Motor neuron (in vitro differentiated cells): Measurements from ENCODE around the gene KLHDC4. TPM values are rescaled to one million over a fixed set of nuclear protein-coding genes. Genes with fewer than 3 reads are reported as not detected.
A peak's percentile ranks its signal among the peaks of the same experiment; 100 is the strongest.

Source experiments
- ATAC-seq, 8 experiments: fragments of 200-7000 bp; cut with Tn5 transposase; replicated peaks in 6 of 8; 2 replicates each; pipeline ENCODE4 v1.8.0; 2021; ENCODE audit warnings: mild to moderate bottlenecking in 8 of 8, moderate library complexity in 8 of 8
- H3K27ac ChIP-seq, 2 donors: fragments of 250-450 bp; sonication (Bioruptor Pico); 2 replicates each; pipeline ENCODE4 v1.9.0; 2021; ENCODE audit warnings: antibody characterized with exemption in 2 of 2, mild to moderate bottlenecking in 2 of 2, moderate library complexity in 1 of 2
- H3K4me1 ChIP-seq, 2 donors: fragments of 250-450 bp; sonication (Bioruptor Pico); replicated peaks in 1 of 2; 2 replicates each; pipeline ENCODE4 v1.6.1; 2021; ENCODE audit warnings: antibody characterized with exemption in 2 of 2, mild to moderate bottlenecking in 2 of 2, moderate library complexity in 1 of 2
- H3K4me3 ChIP-seq, 5 donors: fragments of 250-450 bp; sonication (Bioruptor Pico); 2 replicates each; pipeline ENCODE4 v1.9.0; 2021; ENCODE audit warnings: antibody characterized with exemption in 5 of 5, mild to moderate bottlenecking in 5 of 5, moderate library complexity in 4 of 5
- WGBS, 10 experiments: fragments of 450-650 bp; shearing (Covaris generic); methylation state at CpG; one replicate each; pipeline ENCODE4 v1.0.0; 2022; 5-methylcytosine and 5-hydroxymethylcytosine counted together
- in situ Hi-C, 9 experiments: fragments of 400-800 bp; cut with MboI; loops; one replicate each; pipeline ENCODE4 v1.15.0; 2021; ENCODE audit warnings: low sequenced_read_pairs in 9 of 9, low pct_unique_long_range_greater_than_20kb in 2 of 9; ENCODE audit not compliant: unreplicated experiment in 9 of 9
- total RNA-seq, 8 experiments: library from RNA; unstranded; fragments of 300-600 nt; gene quantifications; 2 replicates each; pipeline versions ENCODE4 v1.2.3 to v1.2.4, GENCODE V29; 2022

KLHDC4 gene
- total RNA-seq, 8 experiments from 2014 or later, result 18.1 to 49.7 (median 22.4) TPM

DNA sequence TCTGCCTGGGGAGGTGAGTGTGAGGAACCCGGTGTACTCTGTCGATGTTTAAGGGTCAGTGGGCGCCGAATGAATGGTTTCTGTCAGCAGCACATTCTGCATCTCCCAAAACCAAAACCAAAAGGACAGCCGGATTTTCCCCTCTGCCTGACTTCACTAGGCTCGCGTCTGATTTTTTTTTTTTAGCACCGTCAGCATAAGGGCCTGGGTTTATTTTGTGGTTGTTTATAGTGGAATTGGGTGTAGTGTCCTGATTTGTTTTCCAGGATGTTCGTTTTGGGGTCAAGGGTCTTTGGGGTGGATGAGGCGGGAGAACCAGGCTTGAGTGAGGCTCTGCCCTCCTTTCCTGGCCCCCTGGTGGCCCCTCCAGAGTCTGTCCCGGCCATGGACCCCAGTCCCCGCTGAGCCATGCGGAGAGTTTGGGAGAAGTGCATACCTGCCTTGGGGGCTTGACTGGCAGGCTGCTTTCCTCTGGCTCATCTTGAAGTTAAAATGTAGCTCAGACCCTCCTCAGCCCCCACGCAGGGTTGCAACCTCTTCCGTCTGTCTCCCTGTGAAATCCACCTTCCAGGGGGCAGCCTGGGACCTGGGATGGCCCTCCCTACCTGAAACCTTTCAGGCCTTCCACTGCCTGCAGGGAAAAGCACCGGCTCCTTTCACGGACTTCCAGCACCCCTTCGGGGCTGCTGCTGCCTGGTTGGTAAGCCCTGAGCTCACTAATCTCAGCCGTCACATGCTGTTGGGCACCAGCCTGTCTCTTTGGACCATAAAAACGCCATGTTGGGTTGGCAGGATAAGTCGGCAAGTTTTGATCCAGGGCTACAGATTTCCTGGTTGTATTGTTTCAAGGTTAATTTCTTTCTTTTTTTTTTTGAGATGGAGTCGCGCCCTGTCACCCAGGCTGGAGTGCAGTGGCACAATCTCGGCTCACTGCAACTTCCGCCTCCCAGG is 103.3 kb downstream of the KLHDC4 start:
- no peak overlapping the region for H3K4me3 ChIP-seq
- ATAC-seq, result no peak
- H3K27ac ChIP-seq, result no peak overlapping the region
- H3K4me1 ChIP-seq, result peaks cover 0 to 2% of the 10 kb centered on the region in 2 donors
- WGBS, 10 experiments, result 20 to 100% (median 85%) methylated on average over 2 to 11 of the region's 25 CpGs; no CpG with 5 or more reads in 3 of the 10 experiments
- in situ Hi-C loops, result no loop called here

- ATAC-seq, result peak in 6 of 8 experiments; percentile 53 to 87 (median 70)
- Histone ChIP-seq H3K4me3 (no peak overlapping the region), H3K27ac (no peak overlapping the region), H3K4me1 (peaks cover 0 to 2% of the 10 kb centered on the region in 2 donors)
- 0 to 39% (median 22%) methylated on average over 1 to 5 of the region's 16 CpGs; no CpG with 5 or more reads in 4 of the 10 experiments for WGBS, 10 experiments
- in situ Hi-C loops, result no loop called here
Observed at GRCh38 chr16:87661561-87661960, 104.2 kb downstream of the KLHDC4 start.

GRCh38 chr16:87658564-87659225 is 107.1 kb downstream of the KLHDC4 start:
- no peak for ATAC-seq
- H3K4me3 ChIP-seq, result no peak overlapping the region
- H3K4me1 ChIP-seq, result no peaks in the 10 kb centered on the region
- no peak overlapping the region for H3K27ac ChIP-seq
- WGBS, 10 experiments, result 0 to 40% (median 9%) methylated on average over 1 to 6 of the region's 14 CpGs; no CpG with 5 or more reads in 1 of the 10 experiments
- in situ Hi-C loops, result no loop called here

Other genes starting within 250 kb of the KLHDC4 start
- gene JPH3, start 163.5 kb downstream of the KLHDC4 start, total RNA-seq, result 10 to 100 TPM in 5 of 8 experiments, under 1 TPM in 3; 0.51 to 23.5 (median 12.8) TPM
- 100 to 1,000 TPM in 1 of 8 experiments, 10 to 100 TPM in 7; 15.5 to 129 (median 51.1) TPM for gene SLC7A5, start 103.5 kb upstream of the KLHDC4 start, total RNA-seq
- gene CA5A, start 170.5 kb upstream of the KLHDC4 start, total RNA-seq, result under 1 TPM in 7 of 8 experiments, not detected in 1; 0.05 to 0.52 (median 0.17) TPM
- 10 to 100 TPM; 12.9 to 28.1 (median 18.5) TPM for gene BANP, start 185.4 kb upstream of the KLHDC4 start, total RNA-seq